ENCODE data around the gene QPCTL. TPM values are rescaled to one million over a fixed set of nuclear protein-coding genes. Genes with fewer than 3 reads are reported as not detected.

Gene QPCTL
- total RNA-seq, 1 donor from 2014 or later = 9.1 TPM

- Mint-ChIP-seq H3K36me3 (peaks cover 18% of the 10 kb centered on the region), H3K9me3 (no peaks in the 10 kb centered on the region), H3K4me1 (peaks cover 11% of the 10 kb centered on the region), H3K27ac (peak within 1 kb of the TSS; percentile 99), H3K4me3 (peak within 1 kb of the TSS; percentile 92), H3K27me3 (ENCODE audit: low read depth) (no peaks in the 10 kb centered on the region)
- DNase-seq (ENCODE audit: low spot score in 2 of 2, unreplicated experiment in 2 of 2) = peak; percentile 90 to 96
- no peak for TF ChIP-seq CTCF (IDR thresholded peaks at IDR 0.05; ENCODE audit: unreplicated experiment)
These were observed 815 bp upstream of the QPCTL start, which contains the start of gene SNRPD2 for GRCh38 chr19:45691516-45692186. Gene SNRPD2, minus strand, starts transcription at chr19:45691953. Its CDS starts 65 bp downstream, at chr19:45691888.

GRCh38 chr19:45693106-45693788 lies 781 bp downstream of the QPCTL start:
- Mint-ChIP-seq H3K27ac (peak overlapping the region; percentile 99), H3K4me3 (peak overlapping the region; percentile 92), H3K4me1 (peaks cover 11% of the 10 kb centered on the region), H3K36me3 (peaks cover 14% of the 10 kb centered on the region), H3K9me3 (no peaks in the 10 kb centered on the region), H3K27me3 (ENCODE audit: low read depth) (no peaks in the 10 kb centered on the region)
- peak; percentile 84 for TF ChIP-seq CTCF (IDR thresholded peaks at IDR 0.05; ENCODE audit: unreplicated experiment)
- DNase-seq (ENCODE audit: low spot score in 2 of 2, unreplicated experiment in 2 of 2) = peak; percentile 67 to 90

- Mint-ChIP-seq H3K4me3 (no peak overlapping the region), H3K27ac (no peak overlapping the region), H3K9me3 (no peaks in the 10 kb centered on the region), H3K4me1 (no peaks in the 10 kb centered on the region), H3K36me3 (peaks cover 16% of the 10 kb centered on the region), H3K27me3 (ENCODE audit: low read depth) (no peaks in the 10 kb centered on the region)
- TF ChIP-seq CTCF (IDR thresholded peaks at IDR 0.05; ENCODE audit: unreplicated experiment) = no peak
- DNase-seq (ENCODE audit: low spot score in 2 of 2, unreplicated experiment in 2 of 2) = no peak
These were observed 9.2 kb downstream of the QPCTL start for GRCh38 chr19:45701676-45702075.

- Mint-ChIP-seq H3K4me3 (no peak overlapping the region), H3K27me3 (ENCODE audit: low read depth) (no peaks in the 10 kb centered on the region), H3K36me3 (peaks cover 19% of the 10 kb centered on the region), H3K9me3 (no peaks in the 10 kb centered on the region), H3K27ac (no peak overlapping the region), H3K4me1 (no peaks in the 10 kb centered on the region)
- DNase-seq (ENCODE audit: low spot score in 2 of 2, unreplicated experiment in 2 of 2) = no peak
- no peak for TF ChIP-seq CTCF (IDR thresholded peaks at IDR 0.05; ENCODE audit: unreplicated experiment)
These were observed 12.6 kb downstream of the QPCTL start for GRCh38 chr19:45705115-45705514.

GRCh38 chr19:45705710-45706415 lies 13.4 kb downstream of the QPCTL start:
- Mint-ChIP-seq H3K9me3 (no peaks in the 10 kb centered on the region), H3K27ac (no peak overlapping the region)

More at GRCh38 chr19:45705710-45706415, 13.4 kb downstream of the QPCTL start:
- no peaks in the 10 kb centered on the region for H3K4me1 Mint-ChIP-seq
- no peak for TF ChIP-seq CTCF (IDR thresholded peaks at IDR 0.05; ENCODE audit: unreplicated experiment)
- peaks cover 22% of the 10 kb centered on the region for H3K36me3 Mint-ChIP-seq
- no peak for DNase-seq (ENCODE audit: low spot score in 2 of 2, unreplicated experiment in 2 of 2)
- H3K27me3 Mint-ChIP-seq (ENCODE audit: low read depth) = no peaks in the 10 kb centered on the region
- no peak overlapping the region for H3K4me3 Mint-ChIP-seq

Measured in mesothelial cell of epicardium (in vitro differentiated cells).